T-helper 2 cell (primary cell): ENCODE results near the gene TNMD.
A peak's percentile ranks its signal among the peaks of the same experiment; 100 is the strongest.
"Not testable (repeated sequence)": the region's sequence is repeated elsewhere in the genome, so short reads cannot be mapped to it uniquely, and the experiment has no call there.

Experiments
- DNase-seq, 5 experiments: peaks; one replicate each; pipeline versions ENCODE4 v3.0.0 to v3.0.0-alpha.2; 2012 to 2022
- total RNA-seq, 2 donors: gene quantifications; one replicate each; lab custom pipeline; 2026; lab: John Stamatoyannopoulos, UW

Gene TNMD
- 0 reads per million in 2 donors for total RNA-seq

DNA sequence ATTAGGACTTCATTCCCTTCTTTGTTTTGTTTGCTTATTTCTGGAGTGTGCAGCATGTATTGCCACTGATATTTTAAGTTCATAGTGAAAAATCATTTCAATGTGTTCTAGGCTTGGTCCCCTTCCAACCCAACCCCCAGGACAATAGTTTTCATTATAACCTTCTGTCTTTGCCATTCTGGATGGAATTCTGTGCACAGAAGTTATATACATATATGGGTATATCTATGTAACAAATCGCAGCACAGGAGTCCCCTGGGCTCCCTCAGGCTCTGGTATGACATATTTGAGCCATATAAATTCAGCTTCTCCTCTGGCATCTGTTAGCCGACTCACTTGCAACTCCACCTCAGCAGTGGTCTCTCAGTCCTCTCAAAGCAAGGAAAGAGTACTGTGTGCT, at the start of gene TNMD:
TSS of gene TNMD (plus strand) at position 326 of the 400 bp plus-strand sequence. CDS start 83 bp downstream, outside the sequence.
- no peak for DNase-seq

DNA sequence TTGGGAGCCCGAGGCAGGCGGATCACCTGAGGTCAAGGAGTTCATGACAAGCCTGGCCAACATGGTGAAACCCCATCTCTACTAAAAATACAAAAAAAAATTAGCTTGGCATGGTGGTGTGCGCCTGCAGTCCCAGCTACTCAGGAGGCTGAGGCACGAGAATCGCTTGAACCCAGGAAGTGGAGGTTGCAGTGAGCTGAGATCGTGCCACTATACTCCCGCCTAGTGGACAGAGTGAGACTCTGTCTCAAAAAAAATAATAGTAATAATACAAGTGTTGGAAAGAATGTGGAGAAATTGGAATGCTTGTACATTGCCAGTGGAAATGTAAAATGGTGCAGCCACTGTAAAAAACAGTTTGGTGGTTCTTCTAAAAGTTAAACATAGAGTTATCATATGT, 19.2 kb upstream of the TNMD start:
- not testable (repeated sequence) for DNase-seq

DNA sequence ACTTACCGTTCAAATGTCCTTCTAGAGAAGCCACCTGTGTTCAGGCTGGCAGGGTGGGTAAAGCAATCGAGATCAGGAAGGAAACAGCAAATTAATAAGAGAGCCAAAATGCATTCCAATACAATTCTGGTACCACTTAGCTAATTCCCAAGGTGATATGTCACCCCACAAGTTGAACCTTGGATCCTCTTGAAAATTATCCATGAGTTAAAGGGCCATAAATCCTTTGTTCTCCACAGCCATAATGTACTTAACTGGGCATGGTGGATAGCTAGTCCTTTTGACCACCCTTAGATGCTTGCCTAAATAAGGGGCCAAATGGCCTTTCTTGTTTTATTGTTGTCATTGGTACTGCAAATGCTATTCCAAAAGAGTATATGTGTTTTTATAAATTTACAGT, 2.0 kb downstream of the TNMD start:
- DNase-seq = no peak

DNA sequence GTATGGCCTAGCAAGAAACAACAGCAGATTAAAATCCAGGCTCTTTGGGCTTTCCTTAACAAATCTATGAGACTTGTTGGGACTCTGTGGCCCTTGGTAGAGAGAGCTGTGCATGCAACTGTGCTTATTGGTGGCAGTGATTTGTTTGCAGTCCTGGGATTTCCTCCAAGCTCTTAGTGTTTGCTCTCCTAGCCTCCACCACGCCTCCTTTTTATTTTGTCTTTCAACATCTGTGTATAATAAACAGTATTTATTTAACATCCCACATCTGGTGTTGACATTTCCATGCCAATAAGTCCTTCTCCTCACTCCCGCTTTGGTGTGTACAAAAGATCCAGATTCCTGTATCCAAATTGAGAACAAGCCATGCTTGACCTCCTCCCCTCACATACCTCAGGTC, 3.1 kb downstream of the TNMD start:
- no peak for DNase-seq

DNA sequence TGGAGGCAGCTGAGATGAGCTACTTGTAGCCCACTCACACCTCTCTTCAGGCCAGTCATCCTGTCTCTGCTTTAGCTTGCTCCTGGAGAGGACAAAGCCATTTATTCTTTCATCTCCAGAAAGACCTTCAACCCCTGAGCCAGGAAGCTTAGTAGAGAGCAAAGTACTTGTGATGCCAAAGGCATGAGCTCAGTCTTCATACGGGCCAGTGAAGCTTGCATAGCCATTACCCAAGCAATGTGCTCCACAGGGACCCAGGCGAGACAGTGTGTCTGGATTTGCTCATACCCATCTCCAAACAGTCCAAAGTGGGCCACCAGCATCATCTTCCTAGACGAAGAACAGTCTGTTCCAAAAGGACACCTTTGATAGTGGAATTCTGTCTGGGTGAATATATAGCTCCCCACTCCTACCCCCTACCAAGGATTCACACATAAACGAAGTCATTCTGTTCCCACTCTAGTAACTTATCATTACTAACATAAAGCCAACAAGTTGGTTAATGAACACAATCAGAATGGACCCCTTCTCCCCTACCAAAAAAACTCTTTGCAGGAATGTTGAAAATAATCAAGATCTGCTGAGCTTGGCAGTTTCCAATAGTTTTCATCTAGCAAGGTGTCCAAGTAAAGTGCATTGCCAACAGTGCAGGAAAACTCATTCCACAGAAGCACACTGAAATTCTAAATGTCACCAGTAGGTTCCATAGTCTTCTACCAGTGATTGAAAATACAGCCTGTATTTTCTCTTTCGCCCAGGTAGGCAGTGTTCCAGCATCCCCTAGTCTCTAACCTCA, 6.7 kb downstream of the TNMD start:
- DNase-seq = no peak

DNA sequence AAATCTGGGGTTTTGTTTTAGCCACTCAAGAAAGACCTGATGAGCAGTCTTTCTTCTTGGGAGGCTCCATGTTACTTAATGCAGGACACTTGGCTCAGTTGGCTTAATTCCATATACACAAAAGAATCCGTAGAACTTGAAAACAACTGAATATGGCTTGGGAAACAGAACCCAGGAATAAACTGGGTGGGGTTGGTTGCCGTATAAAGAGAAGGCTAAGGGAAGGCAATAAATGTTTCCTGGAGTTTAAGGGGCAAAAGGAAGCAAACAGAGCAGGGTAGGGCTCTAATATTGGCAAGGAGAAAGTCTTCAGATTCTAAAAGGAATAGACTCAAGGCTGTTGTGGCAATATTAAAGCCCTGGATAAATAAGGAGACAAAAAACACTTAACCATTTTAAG, 8.4 kb downstream of the TNMD start:
- no peak for DNase-seq

DNA sequence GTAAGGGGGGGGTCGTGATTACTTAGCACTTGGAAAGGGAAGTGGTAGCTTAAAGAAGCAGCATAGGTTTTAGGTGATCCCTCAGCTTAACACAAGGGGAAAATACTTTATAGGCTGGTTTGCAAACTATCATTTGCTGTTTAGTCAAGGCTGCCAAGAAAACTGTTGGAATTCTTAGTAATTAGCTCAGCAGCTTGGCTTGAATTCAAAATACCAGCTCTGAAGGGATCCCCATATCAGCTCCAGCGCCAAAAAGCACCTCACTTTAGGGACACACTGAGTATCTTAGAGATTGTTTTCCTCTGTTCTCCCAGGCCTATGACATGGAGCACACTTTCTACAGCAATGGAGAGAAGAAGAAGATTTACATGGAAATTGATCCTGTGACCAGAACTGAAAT, 8.8 kb downstream of the TNMD start:
- DNase-seq = no peak

DNA sequence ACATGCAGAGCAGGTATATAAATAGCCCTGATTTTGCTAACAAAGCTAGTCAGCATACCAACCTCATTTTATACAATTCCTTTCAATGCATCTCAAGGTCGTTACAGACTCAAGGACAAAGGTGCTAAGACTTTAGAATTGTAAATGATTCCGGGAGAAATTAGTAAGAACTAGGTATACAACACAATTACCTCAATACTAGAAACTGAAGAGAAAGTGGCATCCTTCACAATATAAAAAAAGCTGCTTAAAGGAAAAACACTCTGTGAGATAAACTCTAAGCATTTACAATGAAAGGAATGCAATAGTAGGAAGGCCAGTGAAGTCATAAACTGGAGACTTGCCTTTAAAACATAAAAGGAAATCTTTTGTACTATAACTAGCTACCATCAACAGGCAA, 11.9 kb downstream of the TNMD start:
- no peak for DNase-seq

DNA sequence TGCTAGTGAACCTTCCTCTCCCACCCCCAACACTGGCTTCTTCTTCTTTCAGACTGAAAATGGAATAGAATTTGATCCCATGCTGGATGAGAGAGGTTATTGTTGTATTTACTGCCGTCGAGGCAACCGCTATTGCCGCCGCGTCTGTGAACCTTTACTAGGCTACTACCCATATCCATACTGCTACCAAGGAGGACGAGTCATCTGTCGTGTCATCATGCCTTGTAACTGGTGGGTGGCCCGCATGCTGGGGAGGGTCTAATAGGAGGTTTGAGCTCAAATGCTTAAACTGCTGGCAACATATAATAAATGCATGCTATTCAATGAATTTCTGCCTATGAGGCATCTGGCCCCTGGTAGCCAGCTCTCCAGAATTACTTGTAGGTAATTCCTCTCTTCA, 14.7 kb downstream of the TNMD start:
- DNase-seq = no peak

DNA sequence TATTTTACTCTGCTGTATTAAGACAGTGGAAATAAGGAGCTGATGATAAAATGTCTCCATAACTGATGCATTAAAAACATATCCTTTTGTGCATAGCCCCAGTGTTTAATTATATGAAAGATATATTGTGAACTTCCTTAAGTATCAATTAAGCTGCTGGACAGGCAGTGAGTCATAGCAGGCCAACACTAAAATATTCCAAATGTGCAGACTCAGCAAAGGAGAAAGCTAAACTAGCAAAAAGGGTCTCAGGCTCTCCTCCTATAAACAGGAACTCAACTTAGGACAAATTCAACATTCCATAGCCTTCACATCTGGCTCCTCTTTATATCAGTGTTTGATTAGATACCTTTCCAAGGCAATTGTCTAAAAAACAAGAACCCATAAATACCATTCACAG, 15.6 kb downstream of the TNMD start:
- DNase-seq = no peak

DNA sequence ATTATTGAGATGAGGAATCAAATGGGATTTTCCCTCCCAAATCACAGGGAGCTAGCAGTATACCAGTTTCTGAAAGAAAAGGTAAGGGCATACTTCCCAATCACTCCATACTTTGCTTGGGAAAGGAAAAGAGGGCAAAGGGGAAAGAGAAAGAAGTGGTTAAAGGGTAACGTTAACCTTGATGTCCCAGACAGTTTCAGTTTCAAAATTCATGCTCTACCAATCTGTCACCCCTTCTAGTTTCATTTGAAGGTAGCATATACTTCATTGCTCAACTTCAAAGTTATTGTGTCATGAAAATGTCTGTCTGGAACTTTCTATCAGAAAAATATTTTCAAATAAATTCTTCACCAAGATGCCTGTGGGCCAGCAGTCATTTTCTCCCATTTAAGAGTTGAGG, 16.0 kb downstream of the TNMD start:
- DNase-seq = no peak

DNA sequence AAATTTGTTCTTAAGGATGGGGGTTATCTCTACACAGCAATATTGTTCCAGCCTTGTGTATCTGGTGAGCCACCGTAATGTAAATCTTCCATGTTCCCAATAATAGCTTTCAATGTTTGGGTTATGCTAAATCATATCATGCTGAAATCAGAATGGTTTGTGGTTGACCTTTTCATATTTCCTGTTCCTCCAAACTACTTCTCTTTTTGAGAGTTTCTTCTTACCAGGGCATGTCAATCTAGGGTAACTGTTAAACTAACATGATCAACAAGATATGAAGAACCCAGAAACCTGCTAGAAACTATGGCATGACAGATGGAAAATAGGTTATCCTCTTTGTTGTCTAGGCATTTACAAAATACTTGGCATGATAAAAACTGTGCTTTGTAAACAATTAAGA, 22.0 kb downstream of the TNMD start:
- peak in 1 of 5 experiments; percentile 1 for DNase-seq

DNA sequence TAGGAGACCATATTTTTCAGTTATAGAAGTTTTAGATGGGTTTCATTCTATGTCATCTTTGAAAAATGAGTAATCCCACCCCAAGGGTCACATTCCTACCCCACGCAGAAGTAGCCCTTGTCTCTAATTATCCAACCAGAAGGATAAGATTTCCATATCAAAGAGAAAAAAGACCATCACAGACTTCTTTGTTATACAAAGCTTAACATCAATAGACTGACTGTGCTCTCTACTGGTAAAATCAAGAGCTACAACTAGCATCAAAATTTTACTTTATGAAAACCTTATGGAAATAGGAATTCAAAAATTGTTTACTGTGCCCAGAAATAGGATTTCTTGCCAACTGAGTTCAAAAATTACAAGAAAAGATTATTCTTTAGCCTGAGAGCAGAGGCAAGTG, 24.9 kb downstream of the TNMD start:
- DNase-seq = no peak

DNA sequence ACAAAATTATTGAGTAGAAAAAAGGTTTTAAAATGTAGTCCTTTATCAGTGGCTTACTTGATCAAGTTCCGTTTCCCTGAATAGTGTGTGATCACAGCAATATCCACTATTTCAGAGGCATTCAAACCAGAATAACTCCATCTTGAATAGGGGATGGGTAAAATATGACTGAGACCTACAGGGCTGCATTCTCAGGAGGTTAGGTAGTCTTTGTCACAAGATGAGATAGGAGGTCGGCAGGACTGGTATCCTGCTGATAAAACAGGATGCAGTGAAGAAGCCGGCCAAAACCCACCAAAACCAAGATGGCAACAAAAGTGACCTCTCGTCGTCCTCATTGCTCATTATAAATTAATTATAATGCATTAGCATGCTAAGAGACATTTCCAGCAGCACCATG, 27.2 kb downstream of the TNMD start:
- DNase-seq = no peak

DNA sequence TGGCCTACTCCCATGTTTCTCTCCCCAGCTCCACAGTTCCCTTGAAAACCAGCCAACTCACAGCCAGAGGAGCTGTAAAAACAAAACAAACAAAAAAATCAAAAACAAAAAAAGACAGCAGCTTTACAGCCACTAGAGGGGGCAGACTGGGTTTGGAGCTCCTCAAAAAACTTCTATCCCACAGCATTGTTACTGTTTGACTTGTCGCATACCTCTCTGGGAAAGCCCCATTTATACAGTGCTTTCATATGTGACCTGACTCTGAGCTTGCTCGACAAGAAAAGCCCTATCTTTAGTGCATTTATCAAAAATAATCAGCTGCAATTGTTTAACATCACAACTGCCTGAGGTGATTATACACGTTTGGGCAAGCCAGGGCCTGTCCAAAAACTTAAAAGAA, 30.3 kb downstream of the TNMD start:
- peak in 1 of 5 experiments; percentile 50 for DNase-seq

DNA sequence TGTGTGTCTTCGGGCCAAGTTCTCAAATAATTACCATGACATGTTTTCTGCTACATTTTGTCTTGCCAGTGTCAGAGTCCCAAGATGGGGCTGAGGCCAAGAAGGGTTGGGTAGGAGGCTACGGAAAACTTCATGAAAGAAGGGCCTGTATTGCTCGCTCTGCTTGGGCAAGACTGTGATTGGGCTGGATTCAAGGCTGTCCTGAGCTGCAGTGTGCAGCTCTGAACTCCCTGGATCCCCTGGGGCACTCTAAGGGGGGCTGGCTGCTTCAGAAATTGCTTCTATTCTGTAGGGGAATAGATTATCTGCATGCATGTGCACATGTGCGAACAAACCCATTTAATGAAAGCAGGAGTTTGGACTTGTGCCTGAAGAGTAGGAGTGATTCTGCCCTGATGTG, 38.3 kb downstream of the TNMD start:
- no peak for DNase-seq

DNA sequence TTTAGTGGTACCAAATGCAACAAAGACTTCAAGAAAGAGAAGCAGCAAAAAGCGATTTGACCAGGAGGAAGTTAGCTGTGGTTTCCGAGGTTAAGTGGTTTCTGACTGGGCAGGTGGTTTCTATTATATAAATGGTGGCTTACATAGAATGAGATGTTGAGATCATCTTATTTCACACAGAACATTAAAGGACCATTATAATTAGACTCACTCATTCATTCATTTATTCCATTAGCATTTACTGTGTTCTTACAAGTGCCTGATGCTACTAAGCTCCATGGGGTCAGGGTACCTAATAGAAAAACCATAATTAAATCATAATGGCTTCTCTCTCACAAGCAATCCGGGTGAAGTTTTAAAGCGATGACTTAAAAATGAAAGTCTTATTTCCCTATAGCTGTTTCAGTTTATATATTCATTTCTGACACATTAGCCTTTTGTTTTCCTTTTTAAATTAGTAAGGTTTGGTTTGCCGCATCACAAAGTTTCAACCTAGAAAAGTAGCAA, 41.3 kb downstream of the TNMD start:
- peak in 1 of 5 experiments; percentile 52 for DNase-seq

DNA sequence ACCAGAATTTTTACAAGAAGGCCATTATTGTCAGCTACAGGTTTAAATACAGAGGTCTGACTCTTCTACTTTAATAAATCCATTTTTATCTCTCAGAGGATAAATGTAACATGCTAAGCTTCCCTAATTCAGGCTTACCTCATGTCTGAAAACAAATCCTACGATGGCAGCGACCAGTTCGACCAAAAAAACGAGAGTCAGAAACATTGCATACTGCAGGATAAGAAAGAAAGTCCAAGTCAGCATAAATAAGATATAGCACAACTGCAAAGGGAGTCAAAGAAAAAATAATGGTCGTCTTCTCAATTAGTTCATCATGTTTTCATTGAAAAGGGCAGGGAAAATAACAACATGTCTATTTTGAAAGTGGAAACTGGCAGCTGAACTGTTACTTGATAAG, 50.3 kb downstream of the TNMD start:
- no peak for DNase-seq

DNA sequence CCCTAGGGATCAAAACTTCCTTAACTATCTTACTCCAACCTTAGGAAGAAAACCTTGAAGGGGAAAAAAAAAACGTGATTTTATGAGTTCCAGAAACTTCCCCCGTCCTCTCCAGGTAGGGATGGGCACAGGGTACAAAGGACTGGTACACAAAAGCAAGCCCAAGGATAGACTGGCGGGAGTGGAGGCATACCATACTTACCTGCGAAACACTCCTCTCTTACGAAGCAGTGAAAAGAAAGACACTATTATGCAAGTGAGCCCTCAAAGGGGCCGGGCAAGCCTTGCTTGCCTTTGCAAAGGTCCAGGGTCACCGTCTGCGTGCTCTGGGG, 51.2 kb downstream of the TNMD start:
- no peak for DNase-seq

DNA sequence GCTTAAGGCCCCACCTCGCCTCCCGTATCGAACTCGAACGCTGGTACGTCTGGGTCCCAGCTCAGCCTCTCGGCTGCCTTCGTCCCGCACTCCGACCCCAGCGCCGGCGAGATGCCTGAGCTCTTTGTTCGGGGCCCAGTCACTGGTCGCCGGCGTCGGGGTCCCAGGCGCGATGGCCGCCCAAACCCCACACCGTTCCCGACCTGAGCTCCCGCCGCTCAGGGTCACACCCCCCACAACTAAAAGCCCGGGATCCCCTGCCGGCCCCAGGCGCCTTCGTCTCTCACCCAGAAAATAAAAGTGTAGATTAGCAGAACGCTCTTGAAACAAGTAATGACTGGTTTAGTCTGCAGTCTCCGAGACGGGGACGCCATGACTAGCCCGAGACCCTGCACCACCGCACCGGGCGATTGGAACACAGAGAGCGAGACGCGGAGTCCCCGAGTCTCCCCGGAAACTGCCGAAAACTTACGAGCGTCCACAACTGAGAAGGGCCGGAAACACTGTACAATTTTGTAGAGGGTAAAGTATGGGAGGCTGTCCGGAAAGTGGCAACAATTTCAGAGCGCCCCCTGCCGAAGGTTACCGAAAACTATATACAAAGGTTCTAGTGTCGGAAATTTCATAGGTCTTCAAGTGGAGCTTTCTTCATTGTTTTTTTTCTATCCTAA, 51.7 kb downstream of the TNMD start, which contains the start of gene TSPAN6:
TSS of gene TSPAN6 (minus strand) at position 486 of the 671 bp plus-strand sequence. CDS start at position 374, 112 bp downstream.
- peak; percentile 8 to 73 (median 54) for DNase-seq

DNA sequence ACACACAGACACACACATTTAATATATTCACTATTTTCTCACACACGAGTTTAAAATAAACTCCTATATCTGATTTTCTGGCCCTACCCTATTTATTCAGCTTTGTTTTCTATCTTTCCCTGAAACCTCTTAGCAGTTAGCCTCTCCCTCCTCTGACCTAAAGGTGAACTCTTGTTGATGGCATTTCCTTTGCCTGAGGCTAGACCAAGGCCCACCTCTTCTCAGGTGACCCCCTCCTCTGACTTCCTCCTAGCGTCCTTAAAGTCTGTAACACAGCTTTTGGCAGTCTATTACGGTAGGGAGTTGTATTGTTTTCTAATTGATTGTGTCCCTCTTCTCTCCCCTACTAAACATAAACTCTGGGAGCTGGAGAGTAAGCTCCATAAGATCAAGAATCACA, 57.6 kb downstream of the TNMD start:
- no peak for DNase-seq

DNA sequence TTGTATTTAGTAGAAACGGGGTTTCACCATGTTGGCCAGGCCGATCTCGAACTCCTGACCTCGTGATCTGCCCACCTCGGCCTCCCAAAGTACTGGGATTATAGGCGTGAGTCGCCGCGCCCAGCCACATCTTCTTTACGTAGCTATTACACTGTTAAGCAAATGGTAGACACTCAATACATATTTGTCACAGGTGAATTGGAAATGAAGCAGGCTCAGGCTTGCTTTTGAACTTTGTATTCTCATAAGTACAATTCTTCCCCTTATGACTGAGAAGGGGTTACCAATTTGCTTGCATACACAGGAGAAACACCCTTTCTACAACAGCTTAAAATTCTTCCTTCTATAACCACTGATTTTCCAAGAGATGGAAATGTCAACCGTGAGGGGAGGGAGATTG, 58.5 kb downstream of the TNMD start:
- DNase-seq = no peak

DNA sequence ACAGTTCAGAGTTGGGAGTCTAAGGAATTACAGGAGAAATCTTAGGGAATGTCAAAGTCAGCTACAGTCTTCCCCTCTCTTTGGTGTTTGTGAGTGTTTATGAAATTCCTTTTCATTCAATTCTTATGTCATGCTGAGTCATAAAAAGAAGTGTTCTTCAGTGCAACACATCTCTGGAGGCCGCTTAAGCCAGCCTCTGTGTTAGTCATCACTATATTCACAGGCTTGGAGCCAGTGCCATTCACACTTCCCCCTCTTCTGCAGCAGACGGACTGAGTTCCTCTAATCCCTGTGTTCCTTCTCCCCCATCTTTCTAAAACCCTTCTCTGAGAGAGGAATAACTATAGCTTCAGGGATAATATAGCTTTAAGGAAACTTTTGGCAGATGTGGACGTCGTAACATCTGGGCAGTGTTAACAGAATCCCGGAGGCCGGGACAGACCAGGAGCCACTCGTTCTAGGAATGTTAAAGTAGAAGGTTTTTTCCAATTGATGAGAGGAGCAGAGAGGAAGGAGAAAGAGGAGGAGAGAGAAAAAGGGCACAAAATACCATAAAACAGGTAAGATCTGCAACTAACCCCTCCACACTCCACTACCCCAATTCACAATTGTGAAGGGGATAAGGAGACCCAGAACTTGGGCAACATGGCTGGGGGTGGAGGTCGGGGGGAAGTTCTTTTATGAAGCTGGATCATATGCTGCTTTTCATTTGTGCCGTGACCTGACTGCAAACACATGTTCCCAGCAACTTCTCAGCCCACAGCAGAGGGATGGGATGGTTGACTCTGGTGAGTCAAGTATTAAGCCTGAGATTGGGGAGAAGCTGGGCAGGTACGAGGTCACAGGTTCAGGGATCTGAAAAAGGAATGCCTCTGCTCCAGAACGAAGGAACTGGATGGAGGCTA, 59.5 kb downstream of the TNMD start, which contains the start of gene SRPX2:
TSS of gene SRPX2 (plus strand) at position 244 of the 905 bp plus-strand sequence. CDS start 2,124 bp downstream, outside the sequence.
- no peak for DNase-seq
